ENCODE results near the gene CDH22. TPM values are rescaled to one million over a fixed set of nuclear protein-coding genes. Genes with fewer than 3 reads are reported as not detected.

The CDH22 gene
- total and polyA plus RNA-seq, 10 of the 15 experiments (the other 5 are each of a cell fraction or from before 2014, with no cell fraction given) = not detected

DNA sequence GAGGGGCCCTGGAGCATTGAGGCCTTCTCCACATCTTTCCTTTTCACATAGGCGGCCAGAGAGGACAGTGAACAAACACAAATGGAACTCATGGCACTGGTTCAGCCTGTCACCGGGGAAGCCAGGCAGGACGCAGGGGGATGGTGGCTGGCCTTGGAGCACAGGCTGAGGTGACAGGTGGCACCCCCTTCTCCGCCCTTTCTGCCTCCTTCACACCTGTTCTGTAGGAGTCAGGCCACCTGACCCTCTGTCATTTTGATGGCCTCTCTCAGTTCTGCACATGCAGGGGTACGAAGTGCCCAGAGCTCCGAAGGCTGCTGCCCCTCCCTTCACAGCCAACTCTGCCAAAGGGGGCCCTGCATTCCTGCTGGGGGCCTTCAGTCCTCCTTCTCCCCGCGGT, 129.4 kb downstream of the CDH22 start:
- TF ChIP-seq, protein P1, sequence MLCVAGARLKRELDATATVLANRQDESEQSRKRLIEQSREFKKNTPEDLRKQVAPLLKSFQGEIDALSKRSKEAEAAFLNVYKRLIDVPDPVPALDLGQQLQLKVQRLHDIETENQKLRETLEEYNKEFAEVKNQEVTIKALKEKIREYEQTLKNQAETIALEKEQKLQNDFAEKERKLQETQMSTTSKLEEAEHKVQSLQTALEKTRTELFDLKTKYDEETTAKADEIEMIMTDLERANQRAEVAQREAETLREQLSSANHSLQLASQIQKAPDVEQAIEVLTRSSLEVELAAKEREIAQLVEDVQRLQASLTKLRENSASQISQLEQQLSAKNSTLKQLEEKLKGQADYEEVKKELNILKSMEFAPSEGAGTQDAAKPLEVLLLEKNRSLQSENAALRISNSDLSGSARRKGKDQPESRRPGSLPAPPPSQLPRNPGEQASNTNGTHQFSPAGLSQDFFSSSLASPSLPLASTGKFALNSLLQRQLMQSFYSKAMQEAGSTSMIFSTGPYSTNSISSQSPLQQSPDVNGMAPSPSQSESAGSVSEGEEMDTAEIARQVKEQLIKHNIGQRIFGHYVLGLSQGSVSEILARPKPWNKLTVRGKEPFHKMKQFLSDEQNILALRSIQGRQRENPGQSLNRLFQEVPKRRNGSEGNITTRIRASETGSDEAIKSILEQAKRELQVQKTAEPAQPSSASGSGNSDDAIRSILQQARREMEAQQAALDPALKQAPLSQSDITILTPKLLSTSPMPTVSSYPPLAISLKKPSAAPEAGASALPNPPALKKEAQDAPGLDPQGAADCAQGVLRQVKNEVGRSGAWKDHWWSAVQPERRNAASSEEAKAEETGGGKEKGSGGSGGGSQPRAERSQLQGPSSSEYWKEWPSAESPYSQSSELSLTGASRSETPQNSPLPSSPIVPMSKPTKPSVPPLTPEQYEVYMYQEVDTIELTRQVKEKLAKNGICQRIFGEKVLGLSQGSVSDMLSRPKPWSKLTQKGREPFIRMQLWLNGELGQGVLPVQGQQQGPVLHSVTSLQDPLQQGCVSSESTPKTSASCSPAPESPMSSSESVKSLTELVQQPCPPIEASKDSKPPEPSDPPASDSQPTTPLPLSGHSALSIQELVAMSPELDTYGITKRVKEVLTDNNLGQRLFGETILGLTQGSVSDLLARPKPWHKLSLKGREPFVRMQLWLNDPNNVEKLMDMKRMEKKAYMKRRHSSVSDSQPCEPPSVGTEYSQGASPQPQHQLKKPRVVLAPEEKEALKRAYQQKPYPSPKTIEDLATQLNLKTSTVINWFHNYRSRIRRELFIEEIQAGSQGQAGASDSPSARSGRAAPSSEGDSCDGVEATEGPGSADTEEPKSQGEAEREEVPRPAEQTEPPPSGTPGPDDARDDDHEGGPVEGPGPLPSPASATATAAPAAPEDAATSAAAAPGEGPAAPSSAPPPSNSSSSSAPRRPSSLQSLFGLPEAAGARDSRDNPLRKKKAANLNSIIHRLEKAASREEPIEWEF (IDR thresholded peaks at IDR 0.05; ENCODE audit: insufficient replicate concordance, low read depth, low read length) = no peak
- TF ChIP-seq ATF7 (IDR thresholded peaks at IDR 0.05; ENCODE audit: low read depth) = no peak
- TF ChIP-seq, protein P2, sequence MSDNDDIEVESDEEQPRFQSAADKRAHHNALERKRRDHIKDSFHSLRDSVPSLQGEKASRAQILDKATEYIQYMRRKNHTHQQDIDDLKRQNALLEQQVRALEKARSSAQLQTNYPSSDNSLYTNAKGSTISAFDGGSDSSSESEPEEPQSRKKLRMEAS (IDR thresholded peaks at IDR 0.05; ENCODE audit: low read depth, low read length) = no peak
- no peak for TF ChIP-seq CHD4 (IDR thresholded peaks at IDR 0.05)
- TF ChIP-seq, protein P3, sequence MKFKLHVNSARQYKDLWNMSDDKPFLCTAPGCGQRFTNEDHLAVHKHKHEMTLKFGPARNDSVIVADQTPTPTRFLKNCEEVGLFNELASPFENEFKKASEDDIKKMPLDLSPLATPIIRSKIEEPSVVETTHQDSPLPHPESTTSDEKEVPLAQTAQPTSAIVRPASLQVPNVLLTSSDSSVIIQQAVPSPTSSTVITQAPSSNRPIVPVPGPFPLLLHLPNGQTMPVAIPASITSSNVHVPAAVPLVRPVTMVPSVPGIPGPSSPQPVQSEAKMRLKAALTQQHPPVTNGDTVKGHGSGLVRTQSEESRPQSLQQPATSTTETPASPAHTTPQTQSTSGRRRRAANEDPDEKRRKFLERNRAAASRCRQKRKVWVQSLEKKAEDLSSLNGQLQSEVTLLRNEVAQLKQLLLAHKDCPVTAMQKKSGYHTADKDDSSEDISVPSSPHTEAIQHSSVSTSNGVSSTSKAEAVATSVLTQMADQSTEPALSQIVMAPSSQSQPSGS (IDR thresholded peaks at IDR 0.05; ENCODE audit: low read length) = no peak
- no peak for TF ChIP-seq SIX5 (IDR thresholded peaks at IDR 0.05; ENCODE audit: low read depth, low read length, severe bottlenecking)
- no peak for TF ChIP-seq STAT3 (IDR thresholded peaks at IDR 0.05; ENCODE audit: low read depth, low read length)
- no peak for TF ChIP-seq NFXL1 (IDR thresholded peaks at IDR 0.05; ENCODE audit: borderline replicate concordance)
- TF ChIP-seq PAX5 (IDR thresholded peaks at IDR 0.05; ENCODE audit: borderline replicate concordance, low read depth, low read length) = no peak
- TF ChIP-seq, protein P4, sequence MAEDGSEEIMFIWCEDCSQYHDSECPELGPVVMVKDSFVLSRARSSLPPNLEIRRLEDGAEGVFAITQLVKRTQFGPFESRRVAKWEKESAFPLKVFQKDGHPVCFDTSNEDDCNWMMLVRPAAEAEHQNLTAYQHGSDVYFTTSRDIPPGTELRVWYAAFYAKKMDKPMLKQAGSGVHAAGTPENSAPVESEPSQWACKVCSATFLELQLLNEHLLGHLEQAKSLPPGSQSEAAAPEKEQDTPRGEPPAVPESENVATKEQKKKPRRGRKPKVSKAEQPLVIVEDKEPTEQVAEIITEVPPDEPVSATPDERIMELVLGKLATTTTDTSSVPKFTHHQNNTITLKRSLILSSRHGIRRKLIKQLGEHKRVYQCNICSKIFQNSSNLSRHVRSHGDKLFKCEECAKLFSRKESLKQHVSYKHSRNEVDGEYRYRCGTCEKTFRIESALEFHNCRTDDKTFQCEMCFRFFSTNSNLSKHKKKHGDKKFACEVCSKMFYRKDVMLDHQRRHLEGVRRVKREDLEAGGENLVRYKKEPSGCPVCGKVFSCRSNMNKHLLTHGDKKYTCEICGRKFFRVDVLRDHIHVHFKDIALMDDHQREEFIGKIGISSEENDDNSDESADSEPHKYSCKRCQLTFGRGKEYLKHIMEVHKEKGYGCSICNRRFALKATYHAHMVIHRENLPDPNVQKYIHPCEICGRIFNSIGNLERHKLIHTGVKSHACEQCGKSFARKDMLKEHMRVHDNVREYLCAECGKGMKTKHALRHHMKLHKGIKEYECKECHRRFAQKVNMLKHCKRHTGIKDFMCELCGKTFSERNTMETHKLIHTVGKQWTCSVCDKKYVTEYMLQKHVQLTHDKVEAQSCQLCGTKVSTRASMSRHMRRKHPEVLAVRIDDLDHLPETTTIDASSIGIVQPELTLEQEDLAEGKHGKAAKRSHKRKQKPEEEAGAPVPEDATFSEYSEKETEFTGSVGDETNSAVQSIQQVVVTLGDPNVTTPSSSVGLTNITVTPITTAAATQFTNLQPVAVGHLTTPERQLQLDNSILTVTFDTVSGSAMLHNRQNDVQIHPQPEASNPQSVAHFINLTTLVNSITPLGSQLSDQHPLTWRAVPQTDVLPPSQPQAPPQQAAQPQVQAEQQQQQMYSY (CRISPR knock-in tag; IDR thresholded peaks at IDR 0.05) = no peak
- no peaks in the 10 kb centered on the region for H3K79me2 ChIP-seq (ENCODE audit: control insufficient read depth, insufficient read depth, low read length)
- no peaks in the 10 kb centered on the region for H3K9me3 ChIP-seq (replicated peaks; ENCODE audit: control insufficient read depth, insufficient read depth, low read length)
- RAD21 ChIA-PET (ENCODE audit: unreplicated experiment) = no interaction called here
- H3K4me2 ChIP-seq (ENCODE audit: control insufficient read depth, insufficient read depth) = no peak overlapping the region
- no peaks in the 10 kb centered on the region; a peak in 1 of 4 replicates for H3K36me3 ChIP-seq (ENCODE audit: control insufficient read depth in 2 of 2, insufficient read depth in 2 of 2, low read length in 1 of 2)
- no peak overlapping the region for H2AFZ ChIP-seq (ENCODE audit: control insufficient read depth, low read depth, low read length)
- H3K4me1 ChIP-seq (ENCODE audit: control insufficient read depth, insufficient read depth, low read length) = no peaks in the 10 kb centered on the region
- H3K9ac ChIP-seq (ENCODE audit: control insufficient read depth, insufficient read depth, low read length) = no peak overlapping the region
- H3K4me3 ChIP-seq = no peak overlapping the region
- H3K27me3 ChIP-seq (replicated peaks in 1 of 2; ENCODE audit: control insufficient read depth in 2 of 2, insufficient read depth in 2 of 2, low read length in 1 of 2) = peaks cover 4 to 13% of the 10 kb centered on the region in 2 experiments
- no peak overlapping the region for H3K27ac ChIP-seq (ENCODE audit: control insufficient read depth, insufficient read depth)
- POLR2A ChIA-PET = no interaction called here
- in situ Hi-C loops (cut with MboI) (no loop called here), intact Hi-C loops (cut with micrococcal nuclease; ENCODE audit: unreplicated experiment) (no loop called here)
- BruUV-seq (replicated peaks) = no TSS peak
- 25% methylated on average over 8 of the region's 8 CpGs for WGBS (ENCODE audit: insufficient coverage, insufficient replicate concordance, low lambda C conversion rate, missing lambda C conversion rate)
- no peak for ATAC-seq
- SMC1A ChIA-PET (ENCODE audit: uncharacterized antibody, unreplicated experiment) = no interaction called here
- no peak for FAIRE-seq
- H4K20me1 ChIP-seq (ENCODE audit: control insufficient read depth, insufficient read depth) = no peaks in the 10 kb centered on the region; the same call in 1 of the 2 replicates
- no peak for DNase-seq (ENCODE audit: low read depth, low spot score)
- CTCF ChIA-PET = interaction anchor here (1.0 kb wide), 1 partner anchor 50 kb away, joined by 3 read pairs; no protein-coding TSS in a partner anchor

Data from GM12878 (cell line).